NCI-H82 (cell line): ENCODE data around the gene FAM111A.
"Not testable (repeated sequence)": the region's sequence is repeated elsewhere in the genome, so short reads cannot be mapped to it uniquely, and the experiment has no call there.

Experiments used
- DNase-seq: peaks from one replicate; lab custom pipeline; 2025; lab: John Stamatoyannopoulos, UW

The FAM111A gene, protein sequence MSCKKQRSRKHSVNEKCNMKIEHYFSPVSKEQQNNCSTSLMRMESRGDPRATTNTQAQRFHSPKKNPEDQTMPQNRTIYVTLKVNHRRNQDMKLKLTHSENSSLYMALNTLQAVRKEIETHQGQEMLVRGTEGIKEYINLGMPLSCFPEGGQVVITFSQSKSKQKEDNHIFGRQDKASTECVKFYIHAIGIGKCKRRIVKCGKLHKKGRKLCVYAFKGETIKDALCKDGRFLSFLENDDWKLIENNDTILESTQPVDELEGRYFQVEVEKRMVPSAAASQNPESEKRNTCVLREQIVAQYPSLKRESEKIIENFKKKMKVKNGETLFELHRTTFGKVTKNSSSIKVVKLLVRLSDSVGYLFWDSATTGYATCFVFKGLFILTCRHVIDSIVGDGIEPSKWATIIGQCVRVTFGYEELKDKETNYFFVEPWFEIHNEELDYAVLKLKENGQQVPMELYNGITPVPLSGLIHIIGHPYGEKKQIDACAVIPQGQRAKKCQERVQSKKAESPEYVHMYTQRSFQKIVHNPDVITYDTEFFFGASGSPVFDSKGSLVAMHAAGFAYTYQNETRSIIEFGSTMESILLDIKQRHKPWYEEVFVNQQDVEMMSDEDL

DNA sequence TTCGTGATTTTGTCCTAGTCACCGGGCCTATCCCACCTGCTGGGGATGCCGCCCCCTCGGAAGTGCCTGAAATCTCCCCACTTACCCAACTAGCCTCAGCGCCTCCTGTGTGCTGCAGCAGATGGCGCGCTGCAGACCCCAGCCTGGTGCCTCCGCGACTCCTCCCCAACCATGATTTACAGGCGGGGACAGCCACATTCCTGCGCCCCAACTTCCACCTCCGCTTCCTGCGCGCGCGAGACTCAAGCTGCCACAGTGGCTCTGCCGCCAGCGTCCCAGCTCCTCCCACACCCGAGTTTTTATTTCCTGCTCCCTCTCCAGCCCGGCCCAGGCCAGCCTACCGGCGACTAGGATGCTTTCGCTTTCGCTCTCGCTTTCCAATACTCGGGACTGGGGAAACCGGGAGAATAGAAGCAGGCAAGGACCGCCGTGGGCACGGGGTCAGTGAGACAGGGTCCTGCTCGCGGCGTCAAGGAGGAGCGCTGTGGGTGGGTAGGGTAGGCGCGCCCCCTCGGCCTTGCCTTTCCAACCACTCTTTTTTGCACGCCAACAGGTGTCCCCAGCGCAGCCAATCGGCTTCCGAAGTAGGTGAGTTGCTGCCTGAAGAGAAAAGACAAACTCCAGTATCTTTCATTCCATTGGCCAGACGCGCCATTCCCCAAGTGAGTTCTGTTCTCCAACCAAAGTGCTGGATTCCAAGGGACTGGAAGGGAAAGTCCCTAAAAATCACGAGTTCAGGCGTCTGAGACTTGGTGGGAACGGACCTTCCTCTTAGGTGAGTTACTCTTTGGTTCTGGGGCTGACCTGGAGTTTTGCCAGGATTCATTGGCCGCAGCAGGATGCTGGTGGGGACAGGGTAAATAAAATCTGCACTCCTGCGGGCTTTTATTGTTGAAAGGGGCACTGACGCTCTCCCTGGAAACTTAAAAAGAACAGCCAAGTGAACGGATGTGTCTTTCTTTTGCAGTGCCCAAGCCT lies at the start of gene FAM111A:
Gene FAM111A, plus strand, starts transcription at position 327 of the 978 bp plus-strand sequence. CDS start 6,017 bp downstream, outside the sequence.
- DNase-seq, result peak; percentile 34

DNA sequence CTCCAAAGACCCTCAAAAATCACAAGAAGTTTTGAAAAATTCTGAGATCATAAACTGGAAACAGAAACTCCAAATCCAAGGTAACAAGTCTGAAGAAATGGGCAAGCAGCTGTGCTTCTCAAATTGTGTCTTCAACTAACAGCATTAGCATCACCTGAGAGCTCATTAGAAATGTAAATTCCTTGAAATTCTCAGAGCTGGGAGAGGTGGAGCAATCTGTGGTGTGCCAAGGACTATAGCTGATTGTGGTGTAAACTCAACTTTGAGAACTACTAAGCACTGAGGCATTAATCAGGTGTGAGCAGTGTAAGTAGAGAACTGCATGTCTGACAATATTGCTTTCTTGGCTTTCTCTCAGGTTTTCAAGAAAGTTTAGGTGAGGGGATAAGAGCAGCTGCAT lies 49.1 kb upstream of the FAM111A start:
- DNase-seq, result not testable (repeated sequence)

DNA sequence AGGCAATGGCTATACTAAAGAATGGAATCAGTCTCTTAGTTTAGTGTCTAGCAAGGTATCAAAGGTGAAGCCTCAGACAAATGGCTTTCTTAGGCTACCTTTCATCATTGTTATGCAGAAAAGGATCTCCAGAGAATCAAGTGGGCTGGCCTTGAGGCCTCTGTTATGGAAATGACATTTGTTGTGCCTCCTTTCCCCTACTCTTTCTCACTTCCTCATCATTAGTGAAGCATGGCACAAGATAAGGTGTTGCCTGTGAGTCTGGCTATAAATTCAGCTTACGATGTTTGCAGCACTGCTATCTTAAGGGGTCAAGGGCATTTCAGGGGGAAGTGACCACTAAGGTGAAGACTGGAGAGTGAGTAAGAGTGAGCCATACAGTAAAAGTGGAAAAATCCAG lies 47.4 kb upstream of the FAM111A start:
- not testable (repeated sequence) for DNase-seq

DNA sequence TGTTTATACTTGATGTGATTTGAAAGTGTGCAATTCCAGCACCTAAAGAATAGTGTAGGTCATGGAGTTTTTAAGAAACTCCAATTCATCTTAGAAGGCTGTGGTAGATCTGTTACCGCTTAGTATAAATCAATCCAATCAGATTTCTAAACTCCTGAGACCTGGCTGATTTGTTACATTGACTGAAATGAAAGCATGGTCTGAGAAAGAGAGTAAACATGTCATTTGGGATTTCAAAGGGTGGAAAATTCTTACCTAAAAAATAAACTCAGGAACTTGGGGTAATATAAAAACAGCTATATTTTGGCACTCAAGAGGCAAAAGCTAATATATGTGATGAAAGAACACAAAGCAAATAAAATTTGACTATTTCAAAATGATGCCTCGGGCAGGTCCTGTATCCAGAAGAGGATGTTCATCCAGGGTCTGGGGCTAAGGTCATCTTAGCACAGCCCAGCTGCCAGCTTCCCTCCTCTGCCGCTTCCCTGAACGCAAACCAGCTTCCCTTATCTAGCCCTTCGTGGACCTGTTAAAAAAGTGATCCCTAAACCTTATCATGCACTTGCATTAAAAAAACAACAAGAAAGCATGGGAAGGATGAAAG lies 46.6 kb upstream of the FAM111A start:
- DNase-seq, result not testable (repeated sequence)

DNA sequence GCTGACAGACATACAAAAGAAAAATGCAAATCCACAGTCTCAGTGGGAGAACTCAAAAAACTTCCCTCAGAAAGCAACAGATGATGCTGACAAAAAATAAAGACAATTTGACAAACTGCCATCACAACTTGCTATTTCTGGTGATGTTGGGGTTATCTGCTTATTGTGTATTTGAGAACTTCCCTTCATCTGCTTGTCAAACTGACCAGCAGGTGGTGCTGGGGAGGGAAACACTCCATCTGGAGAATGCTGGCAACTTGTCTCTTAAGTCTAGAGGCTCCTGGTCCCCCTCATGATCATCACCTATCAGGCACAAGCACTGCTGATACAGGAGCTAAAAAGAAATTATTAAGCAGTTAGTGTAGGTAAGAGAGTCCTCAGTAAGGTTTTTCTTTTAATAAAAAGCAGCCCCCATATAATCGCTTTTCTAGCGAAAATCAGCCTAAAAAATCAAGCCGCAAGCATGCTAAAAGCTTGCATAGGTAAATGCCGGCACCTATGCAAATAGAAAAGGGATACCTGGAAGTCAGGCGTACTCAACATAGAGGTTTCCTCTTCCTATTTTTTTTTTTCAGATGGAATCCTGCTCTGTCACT lies 45.4 kb upstream of the FAM111A start:
- peak; percentile 56 for DNase-seq

DNA sequence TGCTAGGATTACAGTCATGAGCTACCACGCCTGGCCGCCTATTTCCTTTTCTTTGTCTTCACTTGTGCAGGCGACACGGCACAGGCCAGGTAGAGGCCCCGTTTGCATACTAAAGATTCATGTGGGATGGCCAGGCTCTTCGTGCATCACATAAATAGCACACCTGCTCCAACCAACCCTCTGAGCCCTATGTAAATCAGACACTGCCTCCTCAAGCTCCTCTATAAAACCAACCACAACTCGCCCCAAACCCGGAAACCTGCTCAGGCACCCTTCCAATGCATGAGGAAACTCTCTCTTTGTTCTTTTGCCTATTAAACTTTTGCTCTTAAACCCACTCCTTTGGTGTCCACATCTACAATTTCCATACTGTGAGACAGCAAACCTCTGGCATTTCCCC lies 44.7 kb upstream of the FAM111A start:
- DNase-seq, result not testable (repeated sequence)

DNA sequence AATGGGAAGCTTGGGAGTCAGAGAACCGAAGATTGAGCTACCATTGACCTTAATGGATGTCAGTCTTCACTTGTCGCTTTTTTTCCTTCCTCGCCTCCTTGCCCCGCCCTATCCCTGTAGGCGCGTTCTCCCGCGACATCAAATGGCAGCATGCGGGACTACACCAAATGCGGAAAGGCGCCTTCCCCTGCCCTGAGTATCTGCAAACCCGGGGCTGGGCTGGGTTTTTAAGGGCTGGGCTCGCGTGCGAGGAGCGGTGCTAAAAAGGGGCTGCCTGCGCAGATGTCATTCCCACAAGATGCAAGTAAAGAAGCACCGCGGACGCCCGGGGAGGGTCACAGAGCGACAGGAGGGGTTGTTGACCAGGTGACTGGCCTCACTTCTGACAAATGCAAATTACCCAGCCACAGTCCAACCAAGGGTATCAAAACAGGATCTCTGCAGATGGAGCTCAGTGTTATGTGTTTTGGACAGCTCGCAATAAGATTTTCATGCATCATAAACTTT lies 40.3 kb upstream of the FAM111A start:
- DNase-seq, result no peak

DNA sequence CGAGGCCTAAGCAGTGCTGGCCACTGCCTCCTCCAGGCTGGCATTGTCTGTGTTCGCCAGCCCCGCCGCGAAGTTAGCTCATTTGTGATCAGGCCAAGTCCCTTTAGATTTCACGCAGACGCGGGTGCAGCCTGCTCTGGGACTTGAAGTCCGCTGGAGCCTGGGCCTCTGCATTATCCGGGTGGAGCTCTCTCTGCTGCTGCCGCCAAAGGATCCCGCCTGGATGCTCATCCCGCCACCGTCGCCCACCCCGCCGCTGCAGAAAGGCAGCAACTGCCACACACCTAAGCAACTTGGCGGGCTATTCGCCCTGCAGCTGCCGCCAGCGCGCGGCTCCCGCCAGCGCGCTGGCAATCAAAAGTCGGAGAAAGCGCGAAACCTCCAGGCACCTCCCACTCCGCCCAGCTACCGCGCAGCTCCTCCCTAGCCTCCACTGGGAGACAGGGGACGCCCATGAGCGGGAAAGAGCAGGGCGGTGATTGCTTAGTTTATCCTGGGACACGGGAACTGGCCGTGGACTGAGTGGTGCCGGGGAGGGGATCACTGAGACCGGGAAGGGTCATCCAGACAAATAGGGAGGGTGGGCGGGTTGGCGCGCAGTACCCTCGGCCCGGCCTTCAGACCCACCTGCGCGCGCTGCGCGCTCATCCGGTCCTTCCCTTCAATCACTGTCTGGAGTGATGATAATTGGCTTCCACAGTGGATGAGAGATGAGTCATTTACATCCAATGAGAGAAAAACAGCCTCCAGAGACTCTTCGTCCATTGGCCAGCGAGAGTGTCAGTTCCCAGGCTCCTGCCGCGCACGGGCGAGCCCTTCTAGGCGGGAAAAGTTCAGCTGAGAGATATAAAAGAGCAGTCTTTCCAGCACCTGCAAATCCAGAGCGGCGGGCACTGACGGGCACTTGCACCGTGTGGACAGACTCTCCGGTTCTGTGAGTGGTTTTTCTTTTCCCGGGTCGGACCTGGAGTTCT lies 36.0 kb upstream of the FAM111A start, which contains the start of gene FAM111B:
Gene FAM111B, plus strand, starts transcription at position 875 of the 974 bp plus-strand sequence. CDS start 2,389 bp downstream, outside the sequence.
- peak; percentile 95 for DNase-seq

DNA sequence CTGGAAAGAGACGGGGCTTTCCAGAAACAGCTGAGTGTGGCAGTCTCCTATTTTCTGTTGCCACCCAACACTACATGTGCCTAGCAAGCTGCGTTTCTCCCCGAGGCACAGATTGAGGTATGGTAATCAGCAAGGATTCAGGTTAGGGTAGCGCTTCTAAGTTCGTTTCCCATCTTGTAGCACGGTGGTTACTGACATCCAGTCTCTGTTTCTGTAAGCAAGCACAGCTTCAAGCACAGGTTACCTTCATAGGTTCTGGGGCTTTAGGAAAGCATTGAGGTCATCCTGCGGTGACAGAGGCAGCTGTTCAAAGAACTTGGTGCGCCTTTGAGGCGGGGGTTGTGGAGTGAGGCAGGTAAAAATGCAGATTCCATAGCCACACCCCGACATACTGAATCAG lies 34.9 kb upstream of the FAM111A start:
- peak; percentile 18 for DNase-seq

DNA sequence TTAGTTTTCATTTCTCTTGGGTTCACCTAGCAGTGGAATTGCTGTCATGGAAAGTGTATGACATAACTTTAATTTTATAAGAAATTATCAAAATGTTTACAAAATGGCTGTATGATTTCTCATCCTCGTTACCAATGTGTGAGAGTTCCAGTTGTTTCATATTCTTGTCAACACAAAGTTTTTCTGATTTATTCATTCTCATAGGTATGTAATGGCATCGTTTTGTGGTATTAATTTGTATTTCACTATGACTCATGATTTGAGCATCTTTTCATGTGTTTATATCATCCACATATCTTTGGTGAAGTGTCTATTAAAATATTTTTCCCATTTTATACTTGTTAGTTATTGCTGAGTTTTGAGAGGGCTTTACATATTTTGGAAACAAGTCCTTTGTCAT lies 30.2 kb upstream of the FAM111A start:
- no peak for DNase-seq

DNA sequence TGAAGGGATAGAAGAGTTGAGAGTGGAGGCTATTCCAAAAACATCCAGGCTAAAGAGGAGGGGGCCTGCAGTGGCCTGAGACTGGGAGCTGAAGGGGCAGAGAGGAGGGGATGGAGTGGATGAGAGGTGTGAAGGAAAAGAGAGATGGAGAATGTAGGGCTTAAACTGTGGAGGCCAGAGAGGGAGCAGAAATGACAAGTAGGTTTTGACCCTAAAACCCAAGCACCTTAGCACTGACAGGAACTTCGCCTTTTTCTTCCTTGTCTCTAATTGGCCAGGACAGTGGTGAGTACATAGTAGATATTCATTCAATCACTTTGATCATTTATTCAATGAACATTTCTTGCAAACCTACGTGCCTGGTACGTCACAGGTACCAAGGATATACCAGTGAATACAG lies 28.3 kb upstream of the FAM111A start:
- DNase-seq, result no peak

DNA sequence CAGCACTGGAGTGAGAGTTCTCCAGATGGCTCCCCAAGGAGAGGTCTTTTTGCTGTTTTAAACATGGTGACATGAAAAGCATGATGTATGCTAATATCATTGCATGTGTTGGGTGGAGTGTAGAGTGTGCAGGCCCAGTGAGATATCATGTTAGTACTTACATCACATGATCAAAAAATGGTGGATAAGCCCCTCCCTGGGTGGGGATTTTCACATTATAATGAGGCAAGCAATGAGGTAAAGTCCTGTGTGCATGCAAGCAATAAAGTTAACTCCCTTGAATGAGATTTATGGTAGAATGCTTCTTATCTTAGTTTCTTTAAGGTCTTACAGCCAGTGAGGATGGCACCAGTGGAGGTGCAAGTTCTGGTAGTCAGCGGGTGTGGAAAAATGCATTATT lies 27.1 kb upstream of the FAM111A start:
- no peak for DNase-seq

DNA sequence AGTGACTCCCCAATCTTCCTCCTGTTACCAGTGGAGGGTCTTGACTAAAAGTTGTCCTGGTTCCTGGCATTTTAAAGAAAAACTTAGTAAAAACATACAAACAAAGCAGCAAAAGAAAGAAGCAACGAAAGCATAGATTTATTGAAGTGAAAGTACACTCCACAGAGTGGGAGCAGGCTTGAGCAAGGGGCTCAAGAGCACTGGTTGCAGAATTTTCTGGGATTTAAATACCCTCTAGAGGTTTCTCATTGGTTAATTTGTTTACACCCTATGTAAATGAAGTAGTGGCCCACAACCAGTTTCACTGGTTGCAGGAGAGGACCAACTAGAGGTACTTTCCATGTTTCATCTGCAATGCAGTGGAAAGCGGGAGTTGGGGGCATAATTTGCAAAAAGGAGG lies 24.9 kb upstream of the FAM111A start:
- DNase-seq, result no peak

DNA sequence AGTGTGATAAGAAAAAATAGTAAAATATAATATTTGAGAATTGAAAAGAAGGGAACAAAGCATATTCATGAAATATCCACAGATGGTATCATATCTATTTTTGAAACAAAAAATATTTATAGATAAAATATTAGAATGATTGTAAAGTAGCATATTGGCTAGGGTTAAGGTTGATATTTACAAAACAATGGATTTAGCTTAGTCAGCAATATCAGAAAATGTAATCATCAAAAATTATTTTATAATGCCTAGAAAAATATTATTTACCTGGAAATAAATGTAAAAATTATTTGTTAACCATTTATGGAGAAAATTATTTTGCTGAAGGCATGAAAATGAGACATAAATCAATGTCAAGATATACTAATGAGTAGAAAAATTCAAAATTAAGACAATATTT lies 22.8 kb upstream of the FAM111A start:
- no peak for DNase-seq

DNA sequence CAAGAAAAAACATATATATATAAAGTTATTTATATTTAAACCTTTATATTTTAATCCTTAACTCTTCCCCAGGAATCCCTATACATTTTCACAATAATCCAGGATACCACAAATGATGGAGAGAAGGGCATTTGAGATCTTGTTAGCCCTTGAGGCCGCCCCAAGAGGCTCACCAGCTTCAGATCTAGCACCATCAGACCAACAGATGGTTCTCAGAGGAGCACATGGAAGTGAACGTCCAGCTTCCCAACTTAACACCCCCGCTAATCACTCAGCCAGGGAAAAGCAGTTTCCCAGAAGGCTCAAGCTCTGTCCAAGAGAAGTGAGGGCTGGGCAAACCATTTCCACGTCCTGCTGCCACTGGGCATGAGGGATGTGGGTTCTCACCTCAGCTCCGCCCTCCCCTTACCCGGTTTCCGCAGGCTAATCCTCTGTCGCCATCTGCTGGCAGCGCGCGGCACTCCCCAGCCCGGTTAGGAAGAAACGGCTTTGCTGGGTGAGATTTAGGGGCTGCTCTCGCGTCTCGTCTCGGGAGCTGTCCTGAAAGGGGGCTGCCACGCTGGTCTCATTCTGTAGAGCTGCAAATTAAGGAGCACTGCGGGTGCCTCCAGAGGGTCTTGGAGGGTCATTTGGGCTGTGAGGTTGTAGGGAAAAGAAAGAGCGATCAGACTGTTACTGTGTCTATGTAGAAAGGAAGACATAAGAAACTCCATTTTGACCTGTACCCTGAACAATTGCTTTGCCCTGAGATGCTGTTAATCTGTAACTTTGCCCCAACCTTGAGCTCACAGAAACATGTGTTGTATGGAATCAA lies 6.8 kb upstream of the FAM111A start:
- peak; percentile 81 for DNase-seq

DNA sequence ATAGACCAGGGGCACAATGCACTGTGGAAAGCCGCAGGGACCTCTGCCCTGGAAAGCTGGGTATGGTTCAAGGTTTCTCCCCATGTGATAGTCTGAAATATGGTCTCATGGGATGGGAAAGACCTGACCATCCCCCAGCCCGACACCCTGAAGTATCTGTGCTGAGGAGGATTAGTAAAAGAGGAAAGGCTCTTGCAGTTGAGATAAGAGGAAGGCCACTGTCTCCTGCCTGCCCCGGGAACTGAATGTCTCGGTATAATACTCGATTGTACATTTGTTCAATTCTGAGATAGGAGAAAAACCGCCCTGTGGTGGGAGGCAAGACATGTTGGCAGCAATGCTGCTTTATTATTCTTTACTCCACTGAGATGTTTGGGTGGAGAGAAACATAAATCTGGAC lies 6.1 kb upstream of the FAM111A start:
- DNase-seq, result not testable (repeated sequence)

DNA sequence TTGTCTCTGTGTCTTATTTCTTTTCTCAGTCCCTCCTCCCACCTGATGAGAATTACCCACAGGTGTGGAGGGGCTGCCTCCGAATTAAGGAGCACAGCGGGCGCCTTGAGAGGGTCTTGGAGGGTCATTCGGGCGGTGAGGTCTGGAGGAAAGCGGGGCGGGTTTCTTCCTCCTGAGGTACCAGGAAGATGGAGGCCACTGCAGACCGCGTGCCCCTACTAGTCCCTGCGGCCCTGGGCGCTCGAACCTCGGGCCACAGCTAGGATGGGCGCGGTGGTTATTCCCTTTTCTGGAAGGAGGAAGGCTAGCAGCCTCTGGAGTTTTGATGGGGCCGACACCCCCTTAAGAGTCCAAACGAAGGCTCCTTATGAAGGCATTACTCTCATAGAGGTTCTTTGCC lies 5.5 kb upstream of the FAM111A start:
- no peak for DNase-seq

DNA sequence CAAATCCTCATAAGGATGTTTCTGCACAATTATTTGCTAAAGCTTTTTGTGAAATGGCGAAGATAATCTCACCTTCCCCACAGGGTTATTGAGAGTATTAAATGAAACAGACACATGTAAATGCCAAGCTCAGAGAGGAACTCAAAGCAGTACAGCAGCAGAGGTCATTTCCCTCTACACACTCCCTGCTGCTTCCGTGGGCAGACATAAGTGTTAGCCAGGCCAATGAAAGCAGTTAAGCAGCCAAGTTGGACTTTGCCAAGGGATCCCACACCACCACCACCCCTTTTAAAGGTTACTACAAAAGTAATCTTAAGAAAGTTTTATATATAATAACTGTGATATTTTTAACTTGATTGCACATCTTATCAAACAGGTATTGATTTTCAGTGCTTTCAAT lies 4.0 kb upstream of the FAM111A start:
- no peak for DNase-seq

DNA sequence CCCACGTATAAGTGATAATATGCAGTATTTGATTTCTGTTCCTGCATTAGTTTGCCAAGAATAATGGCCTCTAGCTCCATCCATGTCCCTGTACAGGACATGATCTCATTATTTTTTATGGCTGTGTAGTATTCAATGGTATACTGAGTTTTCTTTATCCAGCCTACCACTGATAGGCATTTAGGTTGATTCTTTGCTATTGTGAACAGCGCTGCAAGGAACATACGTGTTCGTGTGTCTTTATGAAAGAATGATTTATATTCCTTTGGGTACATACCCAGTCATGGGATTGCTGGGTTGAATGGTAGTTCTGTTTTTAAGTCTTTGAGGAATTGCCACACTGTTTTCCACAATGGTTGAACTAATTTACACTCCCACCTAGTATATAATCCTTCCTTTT lies 1.5 kb upstream of the FAM111A start:
- no peak for DNase-seq
